IMR-90 (cell line): ENCODE measurements around the gene TMPRSS15. TPM values are rescaled to one million over a fixed set of nuclear protein-coding genes. Genes with fewer than 3 reads are reported as not detected.

ENCODE experiments used
- ATAC-seq: fragments of 200-7000 bp; cut with Tn5 transposase; 2 replicates; pipeline ENCODE4 v1.9.1; 2020; ENCODE audit warnings: low read depth, mild to moderate bottlenecking, moderate library complexity
- BruUV-seq: library from RNA; stranded (reverse); fragments of 400-500 nt; replicated peaks from 2 replicates; lab custom pipeline; 2021; lab: Mats Ljungman, UMichigan
- CTCF ChIA-PET: fragments of 300-600 bp; formaldehyde crosslinking; extraction: SDS; loops from one replicate; lab custom pipeline; 2021; ENCODE audit warnings: antibody characterized with exemption; lab: Yijun Ruan, JAX
- POLR2A ChIA-PET: fragments of 300-600 bp; sonication (Branson Sonifier 250); formaldehyde crosslinking; loops from one replicate; lab custom pipeline; 2022; ENCODE audit warnings: antibody characterized with exemption; ENCODE audit not compliant: unreplicated experiment; lab: Charles Lee
- DNase-seq: peaks from one replicate; pipeline ENCODE4 v3.0.0; 2013
- H2AFZ ChIP-seq: replicated peaks from 2 replicates; pipeline ENCODE3; 2013; ENCODE audit warnings: low read length, mild to moderate bottlenecking; ENCODE audit not compliant: poor library complexity
- H2AK5ac ChIP-seq: 2 replicates; pipeline ENCODE4 v1.6.1; 2013; ENCODE audit warnings: low read depth, low read length, inconsistent platforms
- H2AK9ac ChIP-seq: replicated peaks from 2 replicates; pipeline ENCODE3; 2013; ENCODE audit warnings: mild to moderate bottlenecking, low read depth, low read length, moderate library complexity; ENCODE audit not compliant: poor library complexity
- H2BK120ac ChIP-seq: 2 replicates; pipeline ENCODE4 v1.6.1; 2013; ENCODE audit warnings: low read depth, low read length, inconsistent platforms
- H2BK15ac ChIP-seq: 3 replicates; pipeline ENCODE4 v1.6.1; 2013; ENCODE audit warnings: low read depth, low read length, inconsistent platforms
- H2BK20ac ChIP-seq: 2 replicates; pipeline ENCODE4 v1.6.1; 2013; ENCODE audit warnings: low read depth, mild to moderate bottlenecking, inconsistent platforms, low read length, moderate library complexity
- H2BK5ac ChIP-seq: 2 replicates; pipeline ENCODE4 v1.6.1; 2013; ENCODE audit warnings: mild to moderate bottlenecking, low read depth, low read length, inconsistent platforms; ENCODE audit not compliant: poor library complexity, severe bottlenecking
- H3K14ac ChIP-seq: replicated peaks from 2 replicates; pipeline ENCODE4 v1.6.1; 2013; ENCODE audit warnings: low read depth, low read length, inconsistent platforms
- H3K18ac ChIP-seq: 2 replicates; pipeline ENCODE4 v1.6.1; 2013; ENCODE audit warnings: low read depth, low read length, control low read depth
- H3K23ac ChIP-seq: 2 replicates; pipeline ENCODE4 v1.6.1; 2013; ENCODE audit warnings: low read depth, low read length, inconsistent platforms
- H3K27ac ChIP-seq: 2 replicates; pipeline ENCODE4 v1.5.1; 2013; ENCODE audit warnings: mild to moderate bottlenecking, control low read depth, low read length; ENCODE audit not compliant: insufficient read depth
- H3K27me3 ChIP-seq: 2 replicates; pipeline ENCODE4 v1.6.1; 2013; ENCODE audit warnings: low read length; ENCODE audit not compliant: control insufficient read depth, insufficient read depth
- H3K36me3 ChIP-seq: 2 replicates; pipeline ENCODE4 v1.6.1; 2013; ENCODE audit warnings: low read length, mixed read lengths; ENCODE audit not compliant: control insufficient read depth, insufficient read depth
- H3K4ac ChIP-seq: 2 replicates; pipeline ENCODE4 v1.6.1; 2013; ENCODE audit warnings: low read depth, low read length, inconsistent platforms
- H3K4me1 ChIP-seq: 2 replicates; pipeline ENCODE4 v1.6.1; 2013; ENCODE audit warnings: low read length, mixed read lengths; ENCODE audit not compliant: control insufficient read depth, insufficient read depth
- H3K4me2 ChIP-seq: 2 replicates; pipeline ENCODE4 v1.6.1; 2013; ENCODE audit warnings: low read depth, mild to moderate bottlenecking, control low read depth, low read length, moderate library complexity
- H3K4me3 ChIP-seq: 2 replicates; pipeline ENCODE4 v1.5.1; 2013; ENCODE audit warnings: low read depth, mild to moderate bottlenecking, control low read depth, low read length, moderate library complexity; ENCODE audit not compliant: insufficient read depth
- H3K56ac ChIP-seq: 2 replicates; pipeline ENCODE4 v1.6.1; 2013; ENCODE audit warnings: low read length, inconsistent platforms; ENCODE audit not compliant: insufficient read depth; ENCODE audit errors: extremely low read depth
- H3K79me1 ChIP-seq, 2 experiments: 2 replicates each; pipeline ENCODE4 v1.6.1; 2013; ENCODE audit warnings: low read length in 2 of 2, inconsistent platforms in 1 of 2, low read depth in 1 of 2
- H3K9ac ChIP-seq: 2 replicates; pipeline ENCODE4 v1.6.1; 2013; ENCODE audit warnings: low read depth, low read length, control low read depth
- H3K9me1 ChIP-seq: 2 replicates; pipeline ENCODE4 v1.6.1; 2013; ENCODE audit warnings: low read length, inconsistent platforms; ENCODE audit not compliant: insufficient read depth
- H3K9me3 ChIP-seq: 2 replicates; pipeline ENCODE4 v1.6.1; 2013; ENCODE audit warnings: low read length; ENCODE audit not compliant: control insufficient read depth, insufficient read depth
- H4K20me1 ChIP-seq: 2 replicates; pipeline ENCODE4 v1.6.1; 2013; ENCODE audit warnings: low read length, inconsistent platforms; ENCODE audit not compliant: insufficient read depth
- H4K5ac ChIP-seq: 2 replicates; pipeline ENCODE4 v1.6.1; 2013; ENCODE audit warnings: mild to moderate bottlenecking, low read depth, low read length, control low read depth
- H4K8ac ChIP-seq, 2 experiments: 2 replicates each; pipeline ENCODE4 v1.6.1; 2013; ENCODE audit warnings: low read depth in 2 of 2, low read length in 2 of 2, control low read depth in 1 of 2, inconsistent platforms in 1 of 2
- H4K91ac ChIP-seq: 2 replicates; pipeline ENCODE4 v1.6.1; 2013; ENCODE audit warnings: low read depth, low read length, inconsistent platforms; ENCODE audit not compliant: insufficient read depth
- BHLHE40 ChIP-seq: fragments of 150-350 bp; IDR thresholded peaks from 2 replicates; pipeline ENCODE4 v1.6.1; 2016; ENCODE audit warnings: mild to moderate bottlenecking, low read depth, low read length
- CEBPB ChIP-seq: IDR thresholded peaks from 2 replicates; pipeline ENCODE4 v1.6.1; 2012; ENCODE audit warnings: low read depth, low read length, improper control_type of control experiment
- ELK1 ChIP-seq: fragments of 150-350 bp; IDR thresholded peaks from 2 replicates; pipeline ENCODE4 v1.6.1; 2016; ENCODE audit warnings: low read depth, mild to moderate bottlenecking, low read length, moderate library complexity, borderline replicate concordance
- FOS ChIP-seq: fragments of 150-350 bp; IDR thresholded peaks from 2 replicates; pipeline ENCODE4 v1.6.1; 2016; ENCODE audit warnings: low read depth, low read length
- MAZ ChIP-seq: IDR thresholded peaks from 2 replicates; pipeline ENCODE4 v1.6.1; 2012; ENCODE audit warnings: low read depth, mild to moderate bottlenecking, low read length, improper control_type of control experiment, moderate library complexity, borderline replicate concordance
- MXI1 ChIP-seq: IDR thresholded peaks from 2 replicates; pipeline ENCODE4 v1.6.1; 2012; ENCODE audit warnings: low read depth, mild to moderate bottlenecking, low read length, moderate library complexity, borderline replicate concordance
- WGBS, 2 experiments: methylation state at CpG; one replicate each; pipeline versions ENCODE4 v1.1.5 to v1.1.7; 2013; ENCODE audit warnings: missing lambda C conversion rate in 2 of 2; ENCODE audit not compliant: insufficient read length in 1 of 2; ENCODE audit errors: extremely low coverage in 2 of 2; 5-methylcytosine and 5-hydroxymethylcytosine counted together
- dilution Hi-C: fragments of 300-500 bp; cut with HindIII; formaldehyde crosslinking; loops from one replicate; pipeline ENCODE4 v1.14.3; 2018; ENCODE audit warnings: low sequenced_read_pairs; ENCODE audit not compliant: unreplicated experiment
- in situ Hi-C: fragments of 300-500 bp; cut with MboI; formaldehyde crosslinking; loops from 3 replicates; pipeline ENCODE4 v1.14.3; 2019; ENCODE audit warnings: low sequenced_read_pairs, inconsistent platforms, mixed read lengths
- intact Hi-C: fragments of 100-400 bp; cut with micrococcal nuclease; formaldehyde crosslinking; loops from 2 replicates; pipeline ENCODE4 v1.10.0; 2022
- polyA plus RNA-seq, 3 experiments: library from polyadenylated mRNA; depleted of rRNA; stranded (reverse); fragments of >200 nt; gene quantifications; 2 replicates each; pipeline ENCODE4 v1.2.3, GENCODE V29; 2012; ENCODE audit warnings: low replicate concordance in 1 of 3
- total RNA-seq: library from RNA; depleted of rRNA; stranded (reverse); fragments of >200 nt; gene quantifications from 2 replicates; pipeline ENCODE4 v1.2.3, GENCODE V29; 2012

The TMPRSS15 gene
- total and polyA plus RNA-seq, 2 of the 4 experiments (the other 2 are of a cell fraction) = not detected

GRCh38 chr21:18370301-18370700, 33.3 kb downstream of the TMPRSS15 start:
- no peaks in the 10 kb centered on the region for H4K20me1 ChIP-seq
- H3K4me2 ChIP-seq = no peak overlapping the region
- no peaks in the 10 kb centered on the region for H3K79me1 ChIP-seq
- no TSS peak for BruUV-seq
- no peak overlapping the region for H3K14ac ChIP-seq
- H3K23ac ChIP-seq = no peak overlapping the region
- H2BK20ac ChIP-seq = no peak overlapping the region
- ChIA-PET POLR2A (no interaction called here), CTCF (no interaction called here)
- H3K56ac ChIP-seq = no peak overlapping the region
- H3K18ac ChIP-seq = no peak overlapping the region
- H3K9ac ChIP-seq = no peak overlapping the region
- H2BK5ac ChIP-seq = no peak overlapping the region
- H3K27me3 ChIP-seq = no peaks in the 10 kb centered on the region
- H4K5ac ChIP-seq = no peak overlapping the region
- DNase-seq (no peak), ATAC-seq (no peak)
- TF ChIP-seq CEBPB = no peak
- TF ChIP-seq FOS = no peak
- no peak for TF ChIP-seq ELK1
- no peak for TF ChIP-seq BHLHE40
- no peak for TF ChIP-seq MXI1
- no peak for TF ChIP-seq MAZ
- peaks cover 2% of the 10 kb centered on the region; the same call in 1 of the 2 replicates for H3K9me3 ChIP-seq
- H3K4me1 ChIP-seq = no peaks in the 10 kb centered on the region
- no peaks in the 10 kb centered on the region for H3K36me3 ChIP-seq
- no peak overlapping the region for H2BK120ac ChIP-seq
- H3K9me1 ChIP-seq = no peaks in the 10 kb centered on the region
- H4K8ac ChIP-seq = no peak overlapping the region
- dilution Hi-C loops = no loop called here
- H3K4ac ChIP-seq = no peak overlapping the region
- H2AFZ ChIP-seq = no peak overlapping the region
- no peak overlapping the region for H3K27ac ChIP-seq
- no peak overlapping the region for H2AK5ac ChIP-seq
- WGBS, 2 experiments = no CpG with 5 or more reads among the region's 1 CpG
- in situ Hi-C loops = no loop called here
- intact Hi-C loops = no loop called here
- no peak overlapping the region for H4K91ac ChIP-seq
- no peak overlapping the region for H2AK9ac ChIP-seq
- H2BK15ac ChIP-seq = no peak overlapping the region
- no peak overlapping the region for H3K4me3 ChIP-seq
